Osteoblast (primary cell): ENCODE measurements around the gene SLC46A1. TPM values are rescaled to one million over a fixed set of nuclear protein-coding genes. Genes with fewer than 3 reads are reported as not detected.

ENCODE experiments used
- DNase-seq: peaks from one replicate; pipeline ENCODE4 v3.0.0; 2011; ENCODE audit warnings: low spot score, mixed read lengths; ENCODE audit not compliant: insufficient read length; ENCODE audit errors: missing footprints
- H2AFZ ChIP-seq: 2 replicates; pipeline ENCODE4 v1.6.0; 2011; ENCODE audit warnings: mild to moderate bottlenecking, low read length
- H3K27ac ChIP-seq: 2 replicates; pipeline ENCODE4 v1.5.1; 2011; ENCODE audit warnings: mild to moderate bottlenecking, low read depth, low read length, moderate library complexity
- H3K27me3 ChIP-seq: 2 replicates; pipeline ENCODE4 v1.6.0; 2012; ENCODE audit warnings: mild to moderate bottlenecking, control low read depth, inconsistent platforms, low read length, moderate library complexity; ENCODE audit not compliant: insufficient read depth
- H3K36me3 ChIP-seq: 2 replicates; pipeline ENCODE4 v1.5.1; 2011; ENCODE audit warnings: mild to moderate bottlenecking, low read length, control low read depth, moderate library complexity; ENCODE audit not compliant: insufficient read depth
- H3K4me1 ChIP-seq: 2 replicates; pipeline ENCODE4 v1.5.1; 2011; ENCODE audit warnings: mild to moderate bottlenecking, low read length, control low read depth, moderate library complexity; ENCODE audit not compliant: insufficient read depth
- H3K4me2 ChIP-seq: 2 replicates; pipeline ENCODE4 v1.6.0; 2011; ENCODE audit warnings: mild to moderate bottlenecking, low read length; ENCODE audit not compliant: insufficient read depth
- H3K4me3 ChIP-seq: fragments of 200-600 bp; sonication (generic); 3 replicates; pipeline ENCODE4 v1.5.1; 2012; ENCODE audit warnings: mild to moderate bottlenecking, low read length, inconsistent platforms; ENCODE audit not compliant: insufficient read depth
- H3K79me2 ChIP-seq: 2 replicates; pipeline ENCODE4 v1.6.0; 2012; ENCODE audit warnings: mild to moderate bottlenecking, low read length, control low read depth, inconsistent platforms; ENCODE audit not compliant: insufficient read depth
- H3K9me3 ChIP-seq: 2 replicates; pipeline ENCODE4 v1.5.1; 2011; ENCODE audit warnings: low read depth, low read length, control low read depth
- H4K20me1 ChIP-seq: 2 replicates; pipeline ENCODE4 v1.6.0; 2012; ENCODE audit warnings: mild to moderate bottlenecking, low read length, control low read depth; ENCODE audit not compliant: insufficient read depth
- total RNA-seq: library from RNA; depleted of rRNA; stranded (reverse); fragments of >200 nt; gene quantifications from 2 replicates; pipeline ENCODE4 v1.2.3, GENCODE V29; 2012
- TF ChIP-seq, protein P1 (sequence below): IDR thresholded peaks from 2 replicates; pipeline ENCODE4 v1.5.1; 2011; ENCODE audit warnings: mild to moderate bottlenecking, low read depth, low read length, moderate library complexity; ENCODE audit errors: extremely low read depth

The SLC46A1 gene
- total RNA-seq, 1 donor, result 8.0 TPM

DNA sequence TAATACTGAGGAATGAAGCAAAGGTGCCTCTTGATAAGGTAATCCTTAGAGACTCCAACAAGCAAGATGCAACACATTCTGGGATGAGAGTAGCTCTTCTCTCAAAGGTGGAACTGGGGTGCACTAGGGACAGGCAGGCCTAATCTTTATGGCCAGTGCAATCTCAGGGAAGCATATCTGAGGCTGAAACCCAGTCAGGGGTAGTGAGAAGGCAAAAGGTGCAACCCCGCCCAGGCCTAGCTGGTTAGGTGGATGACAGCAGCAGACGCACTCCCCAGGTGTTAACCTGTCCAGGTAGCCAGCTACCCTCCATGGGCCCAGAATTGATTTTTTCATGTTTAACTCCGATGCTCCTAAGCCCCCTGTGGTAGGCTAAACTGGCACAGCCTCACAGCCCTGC is 9.9 kb upstream of the SLC46A1 start:
- no peak overlapping the region for H3K4me3 ChIP-seq
- TF ChIP-seq, protein P1, sequence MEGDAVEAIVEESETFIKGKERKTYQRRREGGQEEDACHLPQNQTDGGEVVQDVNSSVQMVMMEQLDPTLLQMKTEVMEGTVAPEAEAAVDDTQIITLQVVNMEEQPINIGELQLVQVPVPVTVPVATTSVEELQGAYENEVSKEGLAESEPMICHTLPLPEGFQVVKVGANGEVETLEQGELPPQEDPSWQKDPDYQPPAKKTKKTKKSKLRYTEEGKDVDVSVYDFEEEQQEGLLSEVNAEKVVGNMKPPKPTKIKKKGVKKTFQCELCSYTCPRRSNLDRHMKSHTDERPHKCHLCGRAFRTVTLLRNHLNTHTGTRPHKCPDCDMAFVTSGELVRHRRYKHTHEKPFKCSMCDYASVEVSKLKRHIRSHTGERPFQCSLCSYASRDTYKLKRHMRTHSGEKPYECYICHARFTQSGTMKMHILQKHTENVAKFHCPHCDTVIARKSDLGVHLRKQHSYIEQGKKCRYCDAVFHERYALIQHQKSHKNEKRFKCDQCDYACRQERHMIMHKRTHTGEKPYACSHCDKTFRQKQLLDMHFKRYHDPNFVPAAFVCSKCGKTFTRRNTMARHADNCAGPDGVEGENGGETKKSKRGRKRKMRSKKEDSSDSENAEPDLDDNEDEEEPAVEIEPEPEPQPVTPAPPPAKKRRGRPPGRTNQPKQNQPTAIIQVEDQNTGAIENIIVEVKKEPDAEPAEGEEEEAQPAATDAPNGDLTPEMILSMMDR, result no peak
- no peak overlapping the region for H3K4me2 ChIP-seq

DNA sequence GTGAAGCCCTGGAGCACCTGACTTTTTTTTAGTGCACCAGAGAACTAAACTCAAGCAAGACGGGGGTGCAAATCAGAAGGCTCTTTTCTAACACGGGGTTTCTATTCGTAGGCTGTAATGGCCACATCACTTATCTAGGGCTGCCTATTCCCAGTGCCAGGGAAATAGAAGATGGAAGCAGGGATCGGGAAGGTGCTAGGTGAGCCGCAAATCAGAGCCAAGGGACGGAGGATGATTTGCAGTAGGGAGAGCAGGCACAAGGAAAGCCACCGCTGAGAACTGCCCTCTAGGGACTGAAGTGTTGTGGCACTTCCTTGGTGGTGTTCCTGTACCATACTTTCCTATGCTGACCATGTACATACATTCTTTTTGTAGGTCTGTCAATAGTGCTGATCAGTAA is 7.8 kb upstream of the SLC46A1 start:
- no peaks in the 10 kb centered on the region for H3K36me3 ChIP-seq
- H4K20me1 ChIP-seq, result no peaks in the 10 kb centered on the region
- H3K4me2 ChIP-seq, result no peak overlapping the region
- no peak overlapping the region for H3K27ac ChIP-seq
- no peak for DNase-seq
- no peaks in the 10 kb centered on the region for H3K9me3 ChIP-seq
- H2AFZ ChIP-seq, result no peak overlapping the region
- H3K79me2 ChIP-seq, result no peaks in the 10 kb centered on the region
- TF ChIP-seq, protein P1, result no peak
- no peaks in the 10 kb centered on the region for H3K4me1 ChIP-seq
- no peak overlapping the region for H3K4me3 ChIP-seq
- H3K27me3 ChIP-seq, result peaks cover 13% of the 10 kb centered on the region

More for the DNA sequence above, 9.9 kb upstream of the SLC46A1 start:
- Histone ChIP-seq H3K9me3 (no peaks in the 10 kb centered on the region), H4K20me1 (no peaks in the 10 kb centered on the region), H3K79me2 (no peaks in the 10 kb centered on the region), H3K27me3 (peaks cover 13% of the 10 kb centered on the region), H3K27ac (no peak overlapping the region), H2AFZ (no peak overlapping the region), H3K36me3 (no peaks in the 10 kb centered on the region), H3K4me1 (no peaks in the 10 kb centered on the region)
- DNase-seq, result no peak

DNA sequence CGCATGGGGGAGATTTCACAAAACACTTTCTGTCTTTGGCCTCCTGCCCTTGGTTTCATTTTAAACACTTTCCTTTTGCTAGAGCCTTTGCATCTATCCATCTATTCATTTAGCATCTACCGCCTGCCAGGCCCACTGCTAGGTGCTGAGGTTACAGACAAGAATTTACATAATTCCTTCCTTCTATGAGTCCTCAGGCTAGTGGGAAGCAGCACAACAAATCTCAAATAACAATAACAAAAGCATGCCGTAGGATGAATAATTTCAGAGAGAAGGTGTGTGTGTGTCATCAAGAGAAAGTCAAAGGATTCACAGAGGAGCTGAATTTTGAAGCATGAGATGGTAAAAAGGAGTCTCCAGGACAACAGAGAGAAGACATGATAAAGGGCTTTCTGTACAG is 6.1 kb upstream of the SLC46A1 start:
- no peak overlapping the region for H3K4me2 ChIP-seq
- peaks cover 13% of the 10 kb centered on the region for H3K27me3 ChIP-seq
- H3K36me3 ChIP-seq, result no peaks in the 10 kb centered on the region
- DNase-seq, result no peak
- H3K79me2 ChIP-seq, result no peaks in the 10 kb centered on the region
- H3K4me1 ChIP-seq, result no peaks in the 10 kb centered on the region
- H3K9me3 ChIP-seq, result no peaks in the 10 kb centered on the region
- H3K4me3 ChIP-seq, result no peak overlapping the region
- H2AFZ ChIP-seq, result no peak overlapping the region
- no peaks in the 10 kb centered on the region for H4K20me1 ChIP-seq
- no peak overlapping the region for H3K27ac ChIP-seq
- TF ChIP-seq, protein P1, result no peak

DNA sequence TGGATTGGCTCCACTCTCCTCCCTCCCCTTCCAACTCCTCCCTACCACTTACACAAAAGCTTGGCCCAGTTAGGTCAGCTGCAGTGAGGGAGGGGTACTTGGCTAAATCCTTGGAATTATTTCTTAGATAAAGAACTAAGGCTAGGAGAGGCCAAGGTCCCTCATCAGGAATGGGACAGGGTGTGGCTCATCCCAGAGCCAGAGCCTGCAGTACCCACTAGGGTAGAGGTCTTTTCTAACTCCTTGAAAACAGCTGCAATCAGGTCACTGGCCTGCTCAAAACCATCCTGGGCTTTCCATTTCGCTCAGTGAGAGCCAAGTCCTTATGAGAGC is 1.9 kb upstream of the SLC46A1 start:
- H2AFZ ChIP-seq, result no peak overlapping the region
- no peaks in the 10 kb centered on the region for H3K36me3 ChIP-seq
- H3K79me2 ChIP-seq, result no peaks in the 10 kb centered on the region
- no peak for DNase-seq
- no peaks in the 10 kb centered on the region for H4K20me1 ChIP-seq
- H3K9me3 ChIP-seq, result no peaks in the 10 kb centered on the region
- TF ChIP-seq, protein P1, result no peak
- H3K4me1 ChIP-seq, result peaks cover 9% of the 10 kb centered on the region
- H3K27me3 ChIP-seq, result peaks cover 6% of the 10 kb centered on the region
- H3K4me3 ChIP-seq, result no peak overlapping the region
- H3K4me2 ChIP-seq, result no peak overlapping the region
- no peak overlapping the region for H3K27ac ChIP-seq
